Activated CD8-positive, alpha-beta memory T cell treated with anti-CD3 and anti-CD28 coated beads, Interleukin-2, amount 50 U/mL, for 4 hours (primary cell): Measurements from ENCODE around the gene ZP4.
"Not testable (repeated sequence)": the region's sequence is repeated elsewhere in the genome, so short reads cannot be mapped to it uniquely, and the experiment has no call there.

Experiments used
- DNase-seq: peaks from one replicate; pipeline ENCODE4 v3.0.0-alpha.2; 2020

The ZP4 gene

GRCh38 chr1:237875291-237875690, 15.4 kb downstream of the ZP4 start:
- DNase-seq, result no peak

GRCh38 chr1:237873487-237874211, 17.1 kb downstream of the ZP4 start:
- DNase-seq, result no peak

- no peak for DNase-seq
Measured at GRCh38 chr1:237868817-237869600, 21.7 kb downstream of the ZP4 start.

- no peak for DNase-seq
Measured at GRCh38 chr1:237867380-237867888, 23.3 kb downstream of the ZP4 start.

GRCh38 chr1:237864338-237865244, 26.1 kb downstream of the ZP4 start:
- DNase-seq, result no peak

- no peak for DNase-seq
Measured at GRCh38 chr1:237863234-237863633, 27.5 kb downstream of the ZP4 start.

GRCh38 chr1:237861944-237862343, 28.8 kb downstream of the ZP4 start:
- no peak for DNase-seq

- no peak for DNase-seq
Measured at GRCh38 chr1:237858992-237859391, 31.7 kb downstream of the ZP4 start.

- DNase-seq, result no peak
Measured at GRCh38 chr1:237857455-237857854, 33.3 kb downstream of the ZP4 start.

GRCh38 chr1:237852342-237852741, 38.4 kb downstream of the ZP4 start:
- DNase-seq, result no peak

- no peak for DNase-seq
Measured at GRCh38 chr1:237851210-237851845, 39.4 kb downstream of the ZP4 start.

GRCh38 chr1:237843516-237843915, 47.2 kb downstream of the ZP4 start:
- DNase-seq, result not testable (repeated sequence)

- no peak for DNase-seq
Measured at GRCh38 chr1:237841485-237841884, 49.2 kb downstream of the ZP4 start.

GRCh38 chr1:237838904-237839534, 51.7 kb downstream of the ZP4 start:
- no peak for DNase-seq

- no peak for DNase-seq
Measured at GRCh38 chr1:237838320-237838719, 52.4 kb downstream of the ZP4 start.

GRCh38 chr1:237834461-237834860, 56.3 kb downstream of the ZP4 start:
- no peak for DNase-seq

GRCh38 chr1:237834048-237834447, 56.7 kb downstream of the ZP4 start:
- no peak for DNase-seq

- no peak for DNase-seq
Measured at GRCh38 chr1:237832858-237833257, 57.9 kb downstream of the ZP4 start.
